ENCODE results near the gene MRPL40.

MRPL40 gene

DNA sequence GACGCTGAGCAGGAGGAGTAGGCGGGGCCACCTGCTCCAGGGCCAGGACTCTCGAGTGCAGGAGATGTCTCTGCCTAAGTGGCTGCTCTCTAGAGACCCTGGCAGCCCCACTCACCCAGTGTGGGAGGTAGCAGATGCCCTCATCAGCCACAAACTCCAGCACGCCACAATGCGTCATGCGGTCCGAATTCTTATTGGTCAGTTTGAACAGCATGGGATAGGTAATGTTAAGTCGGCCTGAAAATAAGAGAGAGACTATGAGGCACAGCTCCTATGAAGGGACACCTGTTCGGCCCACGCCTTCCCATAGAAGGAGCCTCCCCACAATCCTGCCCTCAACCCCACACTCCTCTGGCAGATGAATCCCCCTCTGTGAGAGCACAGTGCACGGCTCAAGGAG is 39.2 kb downstream of the MRPL40 start:
- no peak overlapping the region for H3K4me3 ChIP-seq (ENCODE audit: control insufficient read depth, low read depth, low read length)
- no peak for DNase-seq (ENCODE audit: low read depth)
- TF ChIP-seq, protein P1, sequence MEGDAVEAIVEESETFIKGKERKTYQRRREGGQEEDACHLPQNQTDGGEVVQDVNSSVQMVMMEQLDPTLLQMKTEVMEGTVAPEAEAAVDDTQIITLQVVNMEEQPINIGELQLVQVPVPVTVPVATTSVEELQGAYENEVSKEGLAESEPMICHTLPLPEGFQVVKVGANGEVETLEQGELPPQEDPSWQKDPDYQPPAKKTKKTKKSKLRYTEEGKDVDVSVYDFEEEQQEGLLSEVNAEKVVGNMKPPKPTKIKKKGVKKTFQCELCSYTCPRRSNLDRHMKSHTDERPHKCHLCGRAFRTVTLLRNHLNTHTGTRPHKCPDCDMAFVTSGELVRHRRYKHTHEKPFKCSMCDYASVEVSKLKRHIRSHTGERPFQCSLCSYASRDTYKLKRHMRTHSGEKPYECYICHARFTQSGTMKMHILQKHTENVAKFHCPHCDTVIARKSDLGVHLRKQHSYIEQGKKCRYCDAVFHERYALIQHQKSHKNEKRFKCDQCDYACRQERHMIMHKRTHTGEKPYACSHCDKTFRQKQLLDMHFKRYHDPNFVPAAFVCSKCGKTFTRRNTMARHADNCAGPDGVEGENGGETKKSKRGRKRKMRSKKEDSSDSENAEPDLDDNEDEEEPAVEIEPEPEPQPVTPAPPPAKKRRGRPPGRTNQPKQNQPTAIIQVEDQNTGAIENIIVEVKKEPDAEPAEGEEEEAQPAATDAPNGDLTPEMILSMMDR (conservative IDR thresholded peaks at IDR 0.05; ENCODE audit: control insufficient read depth, insufficient read depth, low read depth, low read length) = no peak

DNA sequence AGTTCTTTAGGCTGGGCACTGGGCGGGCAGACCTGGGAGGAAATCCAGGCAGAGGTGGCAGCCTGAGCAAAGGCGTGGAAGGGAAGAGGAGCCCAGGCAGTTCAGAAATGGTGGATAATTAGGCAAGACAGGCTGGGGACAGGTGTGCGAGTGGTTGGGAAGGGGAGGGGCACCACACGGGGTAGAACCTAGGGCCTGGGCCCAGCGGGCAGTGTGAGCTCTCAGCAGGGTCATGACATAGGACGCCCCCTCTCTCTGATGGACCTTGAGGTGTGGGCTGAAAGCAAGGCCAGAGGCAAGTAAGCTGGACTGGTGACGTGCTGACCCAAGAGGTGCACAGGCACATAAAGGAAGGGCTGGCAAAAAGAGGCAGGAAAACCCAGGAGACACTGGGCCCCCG is 39.9 kb downstream of the MRPL40 start:
- H3K4me3 ChIP-seq (ENCODE audit: control insufficient read depth, low read depth, low read length) = no peak overlapping the region
- TF ChIP-seq, protein P1 (conservative IDR thresholded peaks at IDR 0.05; ENCODE audit: control insufficient read depth, insufficient read depth, low read depth, low read length) = no peak
- DNase-seq (ENCODE audit: low read depth) = no peak

DNA sequence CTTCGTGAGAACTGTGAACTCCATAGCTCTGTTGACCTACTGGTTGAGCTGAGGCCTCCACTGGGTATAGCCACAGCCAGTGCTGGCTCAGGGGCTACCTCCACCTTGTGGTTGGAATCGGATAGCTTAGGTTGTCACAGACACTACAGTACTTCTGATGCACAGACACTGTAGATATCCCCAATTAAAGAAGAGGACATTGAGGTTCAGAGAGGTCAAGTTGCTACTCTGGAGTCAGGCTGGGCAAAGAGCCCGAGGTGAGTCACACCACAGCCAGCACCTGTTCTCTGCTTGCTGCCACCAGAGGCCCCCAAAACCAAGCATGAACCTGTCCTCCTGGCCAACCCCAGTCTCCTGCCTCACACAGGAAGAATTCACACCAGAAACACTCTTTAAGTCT is 41.2 kb downstream of the MRPL40 start:
- TF ChIP-seq, protein P1 (conservative IDR thresholded peaks at IDR 0.05; ENCODE audit: control insufficient read depth, insufficient read depth, low read depth, low read length) = no peak
- H3K4me3 ChIP-seq (ENCODE audit: control insufficient read depth, low read depth, low read length) = no peak overlapping the region
- peak; percentile 37 for DNase-seq (ENCODE audit: low read depth)

DNA sequence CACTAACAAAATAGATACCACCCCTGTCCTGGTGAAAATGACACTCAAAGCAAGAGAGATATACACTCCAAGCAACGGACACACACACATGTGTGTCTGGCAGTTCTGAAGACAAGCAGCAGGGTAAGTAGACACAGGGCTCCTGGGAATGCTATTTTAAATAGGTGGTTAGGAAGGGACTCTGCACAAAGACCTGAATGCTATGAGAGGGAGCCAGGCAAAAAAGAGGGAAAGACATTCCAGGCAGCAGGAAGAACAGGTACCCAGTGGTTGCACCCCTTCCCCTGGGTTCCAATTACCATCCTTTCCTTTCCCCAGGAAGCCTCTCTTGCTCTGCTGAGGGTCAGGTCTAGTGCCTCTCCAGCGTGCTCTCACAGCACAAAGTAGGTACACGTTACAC is 43.7 kb downstream of the MRPL40 start:
- H3K4me3 ChIP-seq (ENCODE audit: control insufficient read depth, low read depth, low read length) = no peak overlapping the region
- TF ChIP-seq, protein P1 (conservative IDR thresholded peaks at IDR 0.05; ENCODE audit: control insufficient read depth, insufficient read depth, low read depth, low read length) = no peak
- DNase-seq (ENCODE audit: low read depth) = no peak

DNA sequence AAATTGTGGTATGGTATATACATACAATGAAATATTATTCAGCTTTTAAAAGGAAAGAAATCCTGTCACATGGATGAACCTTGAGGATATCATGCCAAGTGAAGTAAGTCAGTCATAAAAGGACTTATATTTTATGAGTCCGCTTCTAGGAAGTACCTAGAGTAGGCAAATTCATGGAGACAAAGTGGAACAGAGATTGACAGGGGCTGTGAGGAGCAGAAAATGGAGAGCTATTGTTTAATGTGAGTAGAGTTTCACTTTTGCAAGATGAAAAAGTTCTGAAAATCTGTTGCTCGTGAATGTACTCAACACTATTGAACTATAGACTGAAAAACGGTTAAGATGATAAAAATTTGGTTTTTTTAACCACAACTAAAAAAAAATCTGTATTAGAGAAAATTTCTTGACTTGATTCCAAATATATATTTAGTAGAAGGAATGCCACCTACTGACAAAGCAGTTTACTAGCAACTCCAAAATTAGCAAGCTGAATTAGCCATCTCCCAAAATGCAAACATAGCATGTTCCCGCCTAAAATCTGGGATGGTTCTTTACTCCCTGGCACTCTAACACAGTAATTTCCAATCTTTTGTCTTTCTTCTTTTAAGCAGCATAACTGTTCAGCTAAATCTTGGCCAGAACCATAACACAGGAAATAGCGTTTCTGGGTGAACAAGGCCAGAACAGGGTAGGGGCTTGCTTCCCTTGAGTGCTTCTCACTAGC is 45.1 kb downstream of the MRPL40 start:
- DNase-seq (ENCODE audit: low read depth) = peak; percentile 40
- TF ChIP-seq, protein P1 (conservative IDR thresholded peaks at IDR 0.05; ENCODE audit: control insufficient read depth, insufficient read depth, low read depth, low read length) = no peak

DNA sequence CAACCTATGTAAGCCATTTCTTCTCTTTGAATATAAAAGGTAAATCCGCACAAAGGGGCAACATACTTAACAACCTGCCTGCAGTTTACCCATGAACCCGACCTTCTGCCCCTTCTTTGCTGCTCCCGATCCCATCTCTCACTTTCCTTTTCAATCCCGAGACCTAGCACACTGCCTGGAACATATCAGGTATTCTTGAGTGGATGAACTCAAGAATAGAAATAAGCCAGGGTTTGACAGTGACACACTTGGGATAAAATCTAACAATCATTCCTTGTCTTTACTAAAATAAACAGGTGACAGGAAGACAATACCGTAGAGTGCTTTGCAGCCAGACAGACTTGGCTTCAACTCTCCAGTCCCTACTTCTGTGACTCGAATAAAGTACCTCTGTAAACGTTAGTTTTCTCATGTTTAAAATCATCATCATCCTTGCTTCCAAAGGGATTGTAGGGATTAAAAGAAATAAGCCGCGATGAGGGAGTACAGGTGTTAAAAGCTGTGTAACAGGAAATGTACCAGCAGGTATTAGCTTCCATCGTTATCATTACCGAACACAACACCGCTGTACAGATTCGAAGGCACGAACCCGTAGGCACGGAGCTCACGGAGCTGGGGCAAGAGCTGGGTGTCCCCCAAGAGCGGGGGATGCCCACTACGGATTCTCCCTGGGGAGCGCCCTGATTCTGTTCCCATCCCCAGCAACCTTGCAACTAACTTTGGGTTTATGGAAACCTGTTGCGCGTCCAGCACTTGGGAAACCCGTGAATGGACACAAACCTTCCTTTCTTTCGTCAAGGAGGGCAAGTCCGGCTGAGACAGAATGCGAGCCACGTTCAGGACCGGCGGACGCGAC is 45.9 kb downstream of the MRPL40 start:
- DNase-seq (ENCODE audit: low read depth) = no peak
- TF ChIP-seq, protein P1 (conservative IDR thresholded peaks at IDR 0.05; ENCODE audit: control insufficient read depth, insufficient read depth, low read depth, low read length) = no peak
- peak overlapping the region; percentile 75 for H3K4me3 ChIP-seq (ENCODE audit: control insufficient read depth, low read depth, low read length)

More for the DNA sequence above, 45.1 kb downstream of the MRPL40 start:
- H3K4me3 ChIP-seq (ENCODE audit: control insufficient read depth, low read depth, low read length) = peak overlapping the region; percentile 75

Measured in fibroblast of mammary gland (primary cell).